ENCODE data around the gene GALNT2. TPM values are rescaled to one million over a fixed set of nuclear protein-coding genes. Genes with fewer than 3 reads are reported as not detected.

GALNT2 gene
- total RNA-seq, 2 donors from 2014 or later: 47.4 to 67.3 TPM

GRCh38 chr1:230308821-230309220 is 241.8 kb downstream of the GALNT2 start:
- intact Hi-C loops (cut with DNase I): loop anchor here (10.0 kb wide), 1 partner anchor 754 kb away; the partner anchor contains the start of gene ABCB10
- H3K36me3 ChIP-seq: no peaks in the 10 kb centered on the region
- TF ChIP-seq CTCF (IDR thresholded peaks at IDR 0.05): no peak
- no peaks in the 10 kb centered on the region for H3K4me1 ChIP-seq
- DNase-seq: no peak
- H3K27me3 ChIP-seq: no peaks in the 10 kb centered on the region
- H3K4me3 ChIP-seq: no peak overlapping the region
- H3K27ac ChIP-seq: no peak overlapping the region
- no peaks in the 10 kb centered on the region for H3K9me3 ChIP-seq
- H3K9ac ChIP-seq (ENCODE audit: low read depth in 2 of 2, low read length in 2 of 2): no peak overlapping the region

- Histone ChIP-seq H3K4me1 (no peaks in the 10 kb centered on the region), H3K9me3 (no peaks in the 10 kb centered on the region), H3K36me3 (no peaks in the 10 kb centered on the region), H3K9ac (ENCODE audit: low read depth in 2 of 2, low read length in 2 of 2) (no peak overlapping the region), H3K27ac (no peak overlapping the region), H3K4me3 (no peak overlapping the region), H3K27me3 (no peaks in the 10 kb centered on the region)
- intact Hi-C loops (cut with DNase I): loop anchor here (5.0 to 10.0 kb wide), 2 partner anchors 647 to 755 kb away; partner anchors contain the start of gene ABCB10
- no peak for TF ChIP-seq CTCF (IDR thresholded peaks at IDR 0.05)
- DNase-seq: no peak
Observed at GRCh38 chr1:230309646-230310177, 242.7 kb downstream of the GALNT2 start.

- H3K27me3 ChIP-seq: no peaks in the 10 kb centered on the region
- H3K9ac ChIP-seq (ENCODE audit: low read depth in 2 of 2, low read length in 2 of 2): no peak overlapping the region
- peak; percentile 69 for DNase-seq
- H3K36me3 ChIP-seq: no peaks in the 10 kb centered on the region
- peak; percentile 81 for TF ChIP-seq CTCF (IDR thresholded peaks at IDR 0.05)
- H3K27ac ChIP-seq: no peak overlapping the region
- H3K9me3 ChIP-seq: no peaks in the 10 kb centered on the region
- no peak overlapping the region for H3K4me3 ChIP-seq
- intact Hi-C loops (cut with DNase I): loop anchor here (5.0 kb wide), 1 partner anchor 648 kb away; no protein-coding TSS in a partner anchor
- H3K4me1 ChIP-seq: no peaks in the 10 kb centered on the region
Observed at GRCh38 chr1:230310381-230311163, 243.5 kb downstream of the GALNT2 start.

DNA sequence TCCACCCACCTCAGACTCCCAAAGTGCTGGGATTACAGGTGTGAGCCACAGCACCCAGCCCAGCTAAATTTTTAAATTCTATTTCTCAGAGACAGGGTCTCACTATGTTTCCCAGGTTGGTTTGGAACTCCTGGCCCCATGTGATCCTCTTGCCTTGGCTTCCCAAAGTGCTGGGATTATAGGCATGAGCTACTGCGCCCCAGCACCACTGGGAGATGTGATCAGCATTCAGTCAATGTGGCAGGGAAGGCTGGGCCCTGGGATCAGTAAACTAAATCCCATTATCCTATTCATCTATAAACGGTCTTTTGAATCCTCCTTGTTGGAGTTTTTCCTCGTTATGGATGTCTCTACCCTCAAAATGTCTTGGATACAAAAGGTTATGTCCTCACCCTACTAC is 245.6 kb downstream of the GALNT2 start:
- no peaks in the 10 kb centered on the region for H3K36me3 ChIP-seq
- H3K9me3 ChIP-seq: no peaks in the 10 kb centered on the region
- no peak for TF ChIP-seq CTCF (IDR thresholded peaks at IDR 0.05)
- intact Hi-C loops (cut with DNase I): loop anchor here (5.0 kb wide), 1 partner anchor 650 kb away; no protein-coding TSS in a partner anchor
- no peak overlapping the region for H3K9ac ChIP-seq (ENCODE audit: low read depth in 2 of 2, low read length in 2 of 2)
- H3K4me1 ChIP-seq: no peaks in the 10 kb centered on the region
- no peak for DNase-seq
- no peaks in the 10 kb centered on the region for H3K27me3 ChIP-seq
- H3K4me3 ChIP-seq: no peak overlapping the region
- H3K27ac ChIP-seq: no peak overlapping the region

GRCh38 chr1:230313453-230314141 is 246.6 kb downstream of the GALNT2 start:
- no peak overlapping the region for H3K4me3 ChIP-seq
- no peaks in the 10 kb centered on the region for H3K36me3 ChIP-seq
- no peaks in the 10 kb centered on the region for H3K4me1 ChIP-seq
- no peak for DNase-seq
- H3K9ac ChIP-seq (ENCODE audit: low read depth in 2 of 2, low read length in 2 of 2): no peak overlapping the region
- TF ChIP-seq CTCF (IDR thresholded peaks at IDR 0.05): no peak
- H3K27ac ChIP-seq: no peak overlapping the region
- H3K9me3 ChIP-seq: no peaks in the 10 kb centered on the region
- no peaks in the 10 kb centered on the region for H3K27me3 ChIP-seq
- intact Hi-C loops (cut with DNase I): loop anchor here (5.0 kb wide), 1 partner anchor 651 kb away; no protein-coding TSS in a partner anchor

All from colonic mucosa (tissue), 4 donors.